Upper lobe of left lung (tissue), 6 donors: Measurements from ENCODE around the gene FSTL5. TPM values are rescaled to one million over a fixed set of nuclear protein-coding genes. Genes with fewer than 3 reads are reported as not detected.

ENCODE experiments used
- ATAC-seq, 2 donors: fragments of 200-7000 bp; cut with Tn5 transposase; one replicate each; pipeline ENCODE4 v1.9.1; 2022; ENCODE audit warnings: mild to moderate bottlenecking in 2 of 2, moderate library complexity in 2 of 2; ENCODE audit not compliant: low FRiP score in 2 of 2
- DNase-seq, 2 donors: peaks; one replicate each; pipeline ENCODE4 v3.0.0-alpha.2; 2019 to 2020
- H3K27ac ChIP-seq, 4 donors: fragments of 200-600 bp; sonication (generic); one replicate each; pipeline ENCODE4 v1.5.1; 2016 to 2019
- H3K27me3 ChIP-seq, 4 donors: fragments of 200-600 bp; sonication (generic); one replicate each; pipeline ENCODE4 v1.5.1; 2017 to 2019
- H3K36me3 ChIP-seq, 4 donors: fragments of 200-600 bp; sonication (generic); one replicate each; pipeline ENCODE4 v1.5.1; 2016 to 2019
- H3K4me1 ChIP-seq, 4 donors: fragments of 200-600 bp; sonication (generic); one replicate each; pipeline ENCODE4 v1.5.1; 2018 to 2019
- H3K4me3 ChIP-seq, 4 donors: fragments of 200-600 bp; sonication (generic); one replicate each; pipeline ENCODE4 v1.5.1; 2017 to 2019; ENCODE audit warnings: mild to moderate bottlenecking in 2 of 4, moderate library complexity in 1 of 4
- H3K9me3 ChIP-seq, 4 donors: fragments of 200-600 bp; sonication (generic); one replicate each; pipeline ENCODE4 v1.5.1; 2018 to 2019
- EP300 ChIP-seq, 4 donors: sonication (generic); formaldehyde crosslinking; IDR thresholded peaks; one replicate each; pipeline ENCODE4 v1.5.1; 2017; ENCODE audit warnings: antibody characterized with exemption in 4 of 4, control low read depth in 2 of 4
- POLR2A ChIP-seq, 4 donors: fragments of 450-650 bp; IDR thresholded peaks; one replicate each; pipeline ENCODE4 v1.5.1; 2016 to 2017; ENCODE audit warnings: antibody characterized with exemption in 4 of 4, mild to moderate bottlenecking in 2 of 4
- POLR2AphosphoS5 ChIP-seq, 2 donors: sonication (generic); formaldehyde crosslinking; IDR thresholded peaks; one replicate each; pipeline ENCODE4 v1.5.1; 2017; ENCODE audit warnings: antibody characterized with exemption in 2 of 2
- WGBS, 2 donors: methylation state at CpG; one replicate each; pipeline ENCODE4 v1.1.5; 2017 to 2018; 5-methylcytosine and 5-hydroxymethylcytosine counted together
- total RNA-seq, 6 donors: library from RNA; depleted of rRNA in 4 of 6; stranded (reverse); fragments of >200 nt in 4 of 6; gene quantifications; one replicate each; pipeline versions ENCODE4 v1.1.0 to v1.2.1, GENCODE V29; 2016 to 2021
- TF ChIP-seq, protein P1 (sequence below), 6 experiments: fragments of 450-650 bp in 4 of 6; fragments of 200-600 bp in 2 of 6; sonication (generic) in 2 of 6; IDR thresholded peaks; one replicate each; pipeline ENCODE4 v1.5.1; 2016 to 2019; ENCODE audit warnings: antibody characterized with exemption in 6 of 6
- donor health status: DM: no; HTN: no; CAD: no; lungs with moderate emphysema.
- donor health status: DM: no; HTN: yes; CAD: no; lungs with severe emphysema.

The FSTL5 gene
- total RNA-seq, 6 donors from 2014 or later, result not detected

DNA sequence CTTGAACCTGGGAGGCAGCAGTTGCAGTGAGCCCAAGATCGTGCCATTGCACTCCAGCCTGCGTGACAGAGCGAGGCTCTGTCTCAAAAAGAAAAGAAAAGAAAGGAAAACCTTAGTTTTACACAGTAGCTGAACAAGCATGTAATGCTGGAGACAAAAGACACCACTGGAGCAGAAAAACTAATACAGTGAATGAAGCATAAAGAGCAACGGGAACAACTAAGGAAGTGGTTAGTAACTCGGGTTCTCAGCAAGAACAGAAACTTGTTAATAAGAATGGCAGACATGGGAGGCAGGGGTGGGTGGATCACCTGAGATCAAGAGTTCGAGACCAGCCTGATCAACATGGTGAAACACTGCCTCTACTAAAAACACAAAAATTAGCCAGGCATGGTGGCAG, 263.7 kb downstream of the FSTL5 start:
- H3K9me3 ChIP-seq, result no peaks in the 10 kb centered on the region
- H3K4me1 ChIP-seq, result no peaks in the 10 kb centered on the region
- 74 to 85% methylated on average over 6 of the region's 6 CpGs for WGBS, 2 donors
- H3K36me3 ChIP-seq, result no peaks in the 10 kb centered on the region
- no peaks in the 10 kb centered on the region for H3K27me3 ChIP-seq
- no peak for DNase-seq
- no peak overlapping the region for H3K4me3 ChIP-seq
- no peak for ATAC-seq
- H3K27ac ChIP-seq, result no peak overlapping the region
- TF ChIP-seq EP300 (IDR thresholded peaks at IDR 0.05) (no peak), POLR2AphosphoS5 (IDR thresholded peaks at IDR 0.05) (no peak), POLR2A (IDR thresholded peaks at IDR 0.05) (no peak)
- TF ChIP-seq, protein P1, sequence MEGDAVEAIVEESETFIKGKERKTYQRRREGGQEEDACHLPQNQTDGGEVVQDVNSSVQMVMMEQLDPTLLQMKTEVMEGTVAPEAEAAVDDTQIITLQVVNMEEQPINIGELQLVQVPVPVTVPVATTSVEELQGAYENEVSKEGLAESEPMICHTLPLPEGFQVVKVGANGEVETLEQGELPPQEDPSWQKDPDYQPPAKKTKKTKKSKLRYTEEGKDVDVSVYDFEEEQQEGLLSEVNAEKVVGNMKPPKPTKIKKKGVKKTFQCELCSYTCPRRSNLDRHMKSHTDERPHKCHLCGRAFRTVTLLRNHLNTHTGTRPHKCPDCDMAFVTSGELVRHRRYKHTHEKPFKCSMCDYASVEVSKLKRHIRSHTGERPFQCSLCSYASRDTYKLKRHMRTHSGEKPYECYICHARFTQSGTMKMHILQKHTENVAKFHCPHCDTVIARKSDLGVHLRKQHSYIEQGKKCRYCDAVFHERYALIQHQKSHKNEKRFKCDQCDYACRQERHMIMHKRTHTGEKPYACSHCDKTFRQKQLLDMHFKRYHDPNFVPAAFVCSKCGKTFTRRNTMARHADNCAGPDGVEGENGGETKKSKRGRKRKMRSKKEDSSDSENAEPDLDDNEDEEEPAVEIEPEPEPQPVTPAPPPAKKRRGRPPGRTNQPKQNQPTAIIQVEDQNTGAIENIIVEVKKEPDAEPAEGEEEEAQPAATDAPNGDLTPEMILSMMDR (IDR thresholded peaks at IDR 0.05), result no peak

- TF ChIP-seq, protein P1 (IDR thresholded peaks at IDR 0.05), result no peak
- TF ChIP-seq POLR2AphosphoS5 (IDR thresholded peaks at IDR 0.05) (no peak), POLR2A (IDR thresholded peaks at IDR 0.05) (no peak), EP300 (IDR thresholded peaks at IDR 0.05) (no peak)
- no peak for DNase-seq
- WGBS, 2 donors, result 83 to 88% methylated on average over 6 of the region's 6 CpGs
These were observed 269.2 kb downstream of the FSTL5 start for GRCh38 chr4:161894493-161895167.

GRCh38 chr4:161894014-161894413, 269.8 kb downstream of the FSTL5 start:
- Histone ChIP-seq H3K9me3 (no peaks in the 10 kb centered on the region), H3K4me1 (no peaks in the 10 kb centered on the region), H3K27ac (no peak overlapping the region), H3K4me3 (no peak overlapping the region), H3K36me3 (no peaks in the 10 kb centered on the region), H3K27me3 (no peaks in the 10 kb centered on the region)
- WGBS, 2 donors, result 78 to 86% methylated on average over 1 of the region's 1 CpG
- DNase-seq (no peak), ATAC-seq (no peak)
- TF ChIP-seq POLR2AphosphoS5 (IDR thresholded peaks at IDR 0.05) (no peak), POLR2A (IDR thresholded peaks at IDR 0.05) (no peak), EP300 (IDR thresholded peaks at IDR 0.05) (no peak)
- TF ChIP-seq, protein P1 (IDR thresholded peaks at IDR 0.05), result no peak

More at GRCh38 chr4:161894493-161895167, 269.2 kb downstream of the FSTL5 start:
- no peak overlapping the region for H3K4me3 ChIP-seq
- H3K27ac ChIP-seq, result no peak overlapping the region
- no peaks in the 10 kb centered on the region for H3K27me3 ChIP-seq
- no peaks in the 10 kb centered on the region for H3K9me3 ChIP-seq
- no peak for ATAC-seq
- no peaks in the 10 kb centered on the region for H3K4me1 ChIP-seq
- no peaks in the 10 kb centered on the region for H3K36me3 ChIP-seq

- no peaks in the 10 kb centered on the region for H3K9me3 ChIP-seq
- no peaks in the 10 kb centered on the region for H3K27me3 ChIP-seq
- no peak overlapping the region for H3K4me3 ChIP-seq
- no peak overlapping the region for H3K27ac ChIP-seq
- TF ChIP-seq EP300 (IDR thresholded peaks at IDR 0.05), result no peak
- TF ChIP-seq POLR2A (IDR thresholded peaks at IDR 0.05), result no peak
- no peak for TF ChIP-seq POLR2AphosphoS5 (IDR thresholded peaks at IDR 0.05)
- TF ChIP-seq, protein P1 (IDR thresholded peaks at IDR 0.05), result no peak
- H3K36me3 ChIP-seq, result no peaks in the 10 kb centered on the region
- ATAC-seq, result no peak
- WGBS, 2 donors, result 85% methylated on average over 1 of the region's 1 CpG
- no peaks in the 10 kb centered on the region for H3K4me1 ChIP-seq
- no peak for DNase-seq
These were observed 270.2 kb downstream of the FSTL5 start for GRCh38 chr4:161893566-161893965.

DNA sequence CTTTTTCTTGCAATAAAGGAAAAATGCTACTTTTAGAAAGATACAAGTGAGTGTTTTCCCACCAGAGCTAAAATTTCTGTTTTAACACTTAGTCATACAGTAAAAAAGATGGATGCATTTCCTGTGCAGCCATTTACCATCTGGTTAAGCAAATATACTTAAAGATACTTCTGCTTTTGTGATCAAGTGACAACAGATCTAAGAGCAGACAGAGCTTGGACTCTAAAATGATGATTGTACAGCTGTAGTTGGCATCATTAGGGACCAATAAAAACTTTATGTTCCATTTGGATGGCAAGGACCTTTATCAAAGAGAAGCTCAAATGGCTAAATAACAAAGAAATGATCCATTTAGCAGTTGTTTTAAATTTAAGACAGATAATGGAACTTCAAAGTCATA, 270.8 kb downstream of the FSTL5 start:
- no peak for DNase-seq
- Histone ChIP-seq H3K9me3 (no peaks in the 10 kb centered on the region), H3K4me1 (no peaks in the 10 kb centered on the region), H3K27me3 (no peaks in the 10 kb centered on the region), H3K4me3 (no peak overlapping the region), H3K36me3 (no peaks in the 10 kb centered on the region), H3K27ac (no peak overlapping the region)
- TF ChIP-seq POLR2A (IDR thresholded peaks at IDR 0.05) (no peak), EP300 (IDR thresholded peaks at IDR 0.05) (no peak), POLR2AphosphoS5 (IDR thresholded peaks at IDR 0.05) (no peak)
- TF ChIP-seq, protein P1 (IDR thresholded peaks at IDR 0.05), result no peak
- ATAC-seq, result no peak
